Glutamatergic neuron (in vitro differentiated cells): Measurements from ENCODE around the gene RARA. TPM values are rescaled to one million over a fixed set of nuclear protein-coding genes. Genes with fewer than 3 reads are reported as not detected.

ENCODE experiments used
- DNase-seq: peaks from one replicate; pipeline ENCODE4 v3.0.0; 2022
- H3K27ac Mint-ChIP-seq: one replicate; pipeline ENCODE4 v1.8.0; 2020; ENCODE audit warnings: mild to moderate bottlenecking, mixed read lengths, inconsistent platforms; ENCODE audit not compliant: unreplicated experiment
- H3K27me3 Mint-ChIP-seq: one replicate; pipeline ENCODE4 v1.8.0; 2020; ENCODE audit warnings: mild to moderate bottlenecking, moderate library complexity, mixed read lengths, inconsistent platforms; ENCODE audit not compliant: unreplicated experiment
- H3K36me3 Mint-ChIP-seq: one replicate; pipeline ENCODE4 v1.8.0; 2020; ENCODE audit warnings: mild to moderate bottlenecking, mixed read lengths, inconsistent platforms; ENCODE audit not compliant: unreplicated experiment
- H3K4me1 Mint-ChIP-seq: one replicate; pipeline ENCODE4 v1.8.0; 2020; ENCODE audit warnings: mild to moderate bottlenecking, low read depth, mixed read lengths, inconsistent platforms; ENCODE audit not compliant: unreplicated experiment
- H3K4me3 Mint-ChIP-seq: one replicate; pipeline ENCODE4 v1.8.0; 2020; ENCODE audit warnings: mild to moderate bottlenecking, mixed read lengths, inconsistent platforms; ENCODE audit not compliant: unreplicated experiment
- H3K9me3 Mint-ChIP-seq: one replicate; pipeline ENCODE4 v1.8.0; 2020; ENCODE audit warnings: mild to moderate bottlenecking, moderate library complexity, mixed read lengths, inconsistent platforms; ENCODE audit not compliant: unreplicated experiment
- CTCF ChIP-seq: fragments of 200-600 bp; sonication (generic); IDR thresholded peaks from one replicate; pipeline ENCODE4 v1.5.0; 2021; ENCODE audit not compliant: partially characterized antibody, unreplicated experiment
- total RNA-seq: library from RNA; stranded (reverse); fragmentation: NEBNext Ultra II Directional; extraction: Animal tissue kit (Norgen Biotek cat#: 25700); gene quantifications from one replicate; pipeline ENCODE4 v1.2.1, GENCODE V29; 2021; ENCODE audit not compliant: unreplicated experiment

Gene RARA
- total RNA-seq, 1 donor from 2014 or later: 26.2 TPM

- no peak for DNase-seq
- no peak overlapping the region for H3K4me3 Mint-ChIP-seq
Observed at GRCh38 chr17:40265337-40265736, 43.6 kb upstream of the RARA start.

GRCh38 chr17:40266882-40267281, 42.1 kb upstream of the RARA start:
- H3K27ac Mint-ChIP-seq: no peak overlapping the region
- no peak for DNase-seq
- no peaks in the 10 kb centered on the region for H3K27me3 Mint-ChIP-seq
- H3K4me3 Mint-ChIP-seq: no peak overlapping the region
- no peaks in the 10 kb centered on the region for H3K4me1 Mint-ChIP-seq
- no peak for TF ChIP-seq CTCF
- H3K9me3 Mint-ChIP-seq: no peaks in the 10 kb centered on the region
- peaks cover 4% of the 10 kb centered on the region for H3K36me3 Mint-ChIP-seq

More at GRCh38 chr17:40265337-40265736, 43.6 kb upstream of the RARA start:
- H3K4me1 Mint-ChIP-seq: no peaks in the 10 kb centered on the region
- no peaks in the 10 kb centered on the region for H3K9me3 Mint-ChIP-seq
- no peak overlapping the region for H3K27ac Mint-ChIP-seq
- no peaks in the 10 kb centered on the region for H3K27me3 Mint-ChIP-seq
- TF ChIP-seq CTCF: no peak
- peaks cover 4% of the 10 kb centered on the region for H3K36me3 Mint-ChIP-seq

GRCh38 chr17:40268141-40268712, 40.8 kb upstream of the RARA start:
- Mint-ChIP-seq H3K4me3 (no peak overlapping the region), H3K27me3 (no peaks in the 10 kb centered on the region), H3K9me3 (no peaks in the 10 kb centered on the region), H3K4me1 (no peaks in the 10 kb centered on the region), H3K27ac (no peak overlapping the region), H3K36me3 (no peaks in the 10 kb centered on the region)
- no peak for DNase-seq
- no peak for TF ChIP-seq CTCF

- no peak for TF ChIP-seq CTCF
- Mint-ChIP-seq H3K9me3 (no peaks in the 10 kb centered on the region), H3K4me1 (no peaks in the 10 kb centered on the region), H3K27me3 (no peaks in the 10 kb centered on the region), H3K36me3 (no peaks in the 10 kb centered on the region), H3K4me3 (no peak overlapping the region), H3K27ac (no peak overlapping the region)
- DNase-seq: no peak
Observed at GRCh38 chr17:40278414-40278813, 30.6 kb upstream of the RARA start.

GRCh38 chr17:40279402-40279801, 29.6 kb upstream of the RARA start:
- H3K27ac Mint-ChIP-seq: no peak overlapping the region

More at GRCh38 chr17:40279402-40279801, 29.6 kb upstream of the RARA start:
- Mint-ChIP-seq H3K27me3 (no peaks in the 10 kb centered on the region), H3K9me3 (no peaks in the 10 kb centered on the region), H3K4me1 (no peaks in the 10 kb centered on the region), H3K4me3 (no peak overlapping the region), H3K36me3 (no peaks in the 10 kb centered on the region)
- TF ChIP-seq CTCF: no peak
- DNase-seq: no peak
